ENCODE data around the gene PPEF2.

The PPEF2 gene

GRCh38 chr4:75895744-75896314, 6.4 kb downstream of the PPEF2 start:
- DNase-seq, result peak; percentile 4

GRCh38 chr4:75892508-75892907, 9.7 kb downstream of the PPEF2 start:
- no peak for DNase-seq

GRCh38 chr4:75891611-75892010, 10.6 kb downstream of the PPEF2 start:
- no peak for DNase-seq

DNA sequence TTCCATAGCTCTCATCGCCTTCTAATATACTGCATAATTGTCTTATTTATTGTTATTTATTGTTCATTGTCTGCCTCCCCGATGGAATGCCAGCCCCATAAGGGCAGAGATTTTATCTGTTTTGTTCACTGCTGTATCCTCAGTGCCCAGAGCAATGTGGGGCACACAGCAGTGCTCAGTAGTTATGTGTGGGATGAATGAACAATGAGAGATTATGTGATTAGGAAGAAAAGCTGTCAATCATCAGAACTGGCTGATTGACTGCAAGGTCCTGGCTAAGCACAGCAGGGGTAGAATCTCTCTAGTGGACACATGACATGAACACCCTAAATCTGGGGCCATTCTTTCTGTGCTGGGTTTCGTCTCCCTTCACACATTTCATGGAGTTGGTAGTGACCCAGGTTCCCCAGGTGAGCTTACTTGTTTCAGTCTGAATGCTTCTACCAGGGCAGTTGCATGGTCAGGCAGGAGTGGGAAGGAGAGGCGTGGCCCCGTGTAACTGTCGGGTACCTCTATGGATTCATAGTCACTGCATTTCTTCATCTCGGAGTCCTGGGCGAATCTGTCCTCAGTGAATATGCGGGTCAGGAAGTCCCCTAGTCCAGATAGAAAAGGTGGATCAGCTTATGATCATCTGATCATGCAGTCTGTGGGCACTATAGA, 12.6 kb downstream of the PPEF2 start:
- no peak for DNase-seq

GRCh38 chr4:75886104-75886503, 16.1 kb downstream of the PPEF2 start:
- no peak for DNase-seq

DNA sequence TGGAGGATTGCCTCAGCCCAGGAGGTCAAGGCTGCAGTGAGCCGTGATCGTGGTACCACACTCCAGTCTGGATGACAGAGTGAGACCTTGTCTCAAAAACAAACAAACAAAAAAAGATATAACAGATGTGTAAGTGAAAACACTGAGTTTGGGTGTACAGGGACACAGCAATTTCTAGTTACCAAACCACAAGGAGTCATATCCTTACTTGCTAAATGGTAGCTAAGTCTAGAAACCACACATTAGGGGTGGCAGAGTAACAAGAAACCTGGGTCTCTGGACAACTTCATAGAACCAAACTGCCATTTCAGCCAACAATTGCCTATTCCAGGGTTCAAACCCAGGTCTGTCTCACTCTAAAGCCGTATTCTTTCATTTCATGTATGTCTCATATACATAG, 20.8 kb downstream of the PPEF2 start:
- DNase-seq, result no peak

DNA sequence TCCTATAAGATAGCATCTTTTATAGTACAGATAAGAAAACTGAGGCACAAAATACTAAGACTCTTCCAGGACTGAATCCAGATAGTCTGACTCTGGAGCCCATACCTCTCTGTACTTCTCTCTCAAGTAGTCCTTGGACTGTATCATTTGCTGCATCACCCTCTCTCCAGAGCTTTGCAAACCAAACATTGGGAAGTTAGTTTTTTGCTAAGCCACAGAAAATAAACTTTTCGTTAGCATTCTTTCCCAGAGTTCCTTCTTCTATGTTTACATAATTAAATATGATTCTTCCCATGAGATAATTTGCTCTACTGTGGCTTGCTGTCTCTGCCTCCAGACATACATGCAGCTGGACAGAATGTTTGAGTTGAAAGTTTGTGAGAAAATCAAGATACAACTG, 22.0 kb downstream of the PPEF2 start:
- DNase-seq, result no peak

GRCh38 chr4:75878246-75878756, 24.0 kb downstream of the PPEF2 start:
- no peak for DNase-seq

- DNase-seq, result no peak
These were observed 26.0 kb downstream of the PPEF2 start for GRCh38 chr4:75876218-75876617.

GRCh38 chr4:75869100-75869499, 33.2 kb downstream of the PPEF2 start:
- no peak for DNase-seq

DNA sequence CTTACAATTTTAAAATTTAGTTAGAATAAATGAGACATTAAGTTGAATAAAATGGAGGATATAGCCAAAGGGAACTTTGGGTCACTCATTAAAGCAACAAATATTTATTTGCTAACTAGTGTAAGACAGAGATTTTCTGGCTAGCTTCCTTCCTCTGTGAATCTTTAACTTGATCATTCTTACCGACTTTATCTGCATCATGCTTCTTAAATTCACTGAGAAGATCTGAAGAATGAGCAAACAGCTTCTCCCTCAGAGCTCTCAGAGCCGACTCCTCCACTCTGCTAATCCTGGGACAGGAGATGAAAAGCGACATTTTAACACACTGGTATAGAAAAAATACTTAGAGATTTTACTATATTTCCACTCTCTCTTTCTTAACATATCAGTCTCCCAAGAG, 35.1 kb downstream of the PPEF2 start:
- DNase-seq, result no peak

DNA sequence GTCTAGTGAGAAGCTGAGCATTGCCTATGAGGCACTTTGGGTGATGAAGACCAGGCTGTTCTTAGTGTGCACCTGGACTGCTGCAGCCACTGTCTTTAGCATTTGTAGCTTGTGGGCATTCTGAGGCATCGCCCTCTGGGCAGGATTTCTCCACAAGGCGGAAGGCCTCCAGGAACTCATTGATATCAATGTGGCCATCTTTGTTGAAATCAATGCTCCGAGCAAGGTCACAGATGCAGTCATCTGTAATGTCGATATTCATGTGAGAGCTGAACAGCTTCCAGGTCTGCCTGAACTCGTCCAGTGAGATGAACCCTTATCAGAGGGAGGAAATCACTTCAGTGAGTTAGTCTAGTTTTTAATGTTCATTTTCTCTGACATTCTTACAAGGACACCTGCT, 41.6 kb downstream of the PPEF2 start:
- DNase-seq, result no peak

DNA sequence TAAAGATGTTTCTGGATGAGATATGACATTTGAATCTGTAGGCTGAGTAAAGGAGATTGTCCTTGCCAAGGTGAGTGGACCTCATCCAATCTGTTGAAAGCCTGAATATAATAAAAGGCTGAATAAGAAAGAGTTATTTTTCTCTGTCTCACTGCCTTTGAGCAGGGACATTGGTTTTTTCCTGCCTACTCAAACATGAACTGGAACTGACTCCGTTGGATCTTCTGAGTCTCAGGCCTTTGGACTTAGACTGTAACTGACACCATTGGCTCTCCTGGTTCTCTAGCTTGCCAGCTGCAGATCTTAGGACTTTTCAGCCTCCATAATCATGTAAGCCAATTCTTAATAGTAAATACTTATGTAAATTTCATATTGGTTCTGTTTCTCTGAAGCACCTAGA, 43.5 kb downstream of the PPEF2 start:
- no peak for DNase-seq

- DNase-seq, result no peak
These were observed 52.8 kb downstream of the PPEF2 start for GRCh38 chr4:75849461-75849860.

GRCh38 chr4:75848891-75849290, 53.4 kb downstream of the PPEF2 start:
- no peak for DNase-seq

DNA sequence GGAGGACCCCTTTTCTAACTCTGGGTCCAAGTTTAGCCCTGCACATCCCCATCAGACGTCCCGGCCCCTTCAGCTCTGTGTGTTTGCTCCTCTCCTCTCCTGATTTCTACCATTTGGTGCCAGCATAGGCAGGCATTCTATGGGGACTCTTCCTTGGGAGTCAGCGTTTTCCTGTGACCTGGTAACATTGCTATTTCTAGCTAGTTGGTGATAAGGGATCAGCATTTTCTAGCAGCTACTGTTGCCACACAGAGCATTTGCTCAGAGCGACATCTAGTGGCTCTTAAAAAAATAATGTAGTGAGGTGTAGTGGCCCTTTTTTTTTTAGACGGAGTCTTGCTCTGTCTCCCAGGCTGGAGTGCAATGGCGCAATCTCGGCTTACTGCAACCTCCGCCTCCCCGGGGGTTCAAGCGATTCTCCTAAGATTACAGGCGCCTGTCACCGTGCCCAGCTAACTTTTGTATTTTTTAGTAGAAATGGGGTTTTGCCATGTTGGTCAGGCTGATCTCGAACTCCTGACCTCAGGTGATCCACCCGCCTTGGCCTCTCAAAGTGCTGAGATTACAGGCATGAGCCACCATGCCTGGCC, 54.0 kb downstream of the PPEF2 start:
- DNase-seq, result peak; percentile 1

GRCh38 chr4:75845992-75846391, 56.3 kb downstream of the PPEF2 start:
- no peak for DNase-seq

- no peak for DNase-seq
These were observed 58.0 kb downstream of the PPEF2 start for GRCh38 chr4:75844151-75844662.

GRCh38 chr4:75843596-75843995, 58.7 kb downstream of the PPEF2 start:
- DNase-seq, result no peak

- no peak for DNase-seq
These were observed 60.4 kb downstream of the PPEF2 start for GRCh38 chr4:75841641-75842520.

GRCh38 chr4:75834772-75835154, 67.5 kb downstream of the PPEF2 start:
- DNase-seq, result no peak

DNA sequence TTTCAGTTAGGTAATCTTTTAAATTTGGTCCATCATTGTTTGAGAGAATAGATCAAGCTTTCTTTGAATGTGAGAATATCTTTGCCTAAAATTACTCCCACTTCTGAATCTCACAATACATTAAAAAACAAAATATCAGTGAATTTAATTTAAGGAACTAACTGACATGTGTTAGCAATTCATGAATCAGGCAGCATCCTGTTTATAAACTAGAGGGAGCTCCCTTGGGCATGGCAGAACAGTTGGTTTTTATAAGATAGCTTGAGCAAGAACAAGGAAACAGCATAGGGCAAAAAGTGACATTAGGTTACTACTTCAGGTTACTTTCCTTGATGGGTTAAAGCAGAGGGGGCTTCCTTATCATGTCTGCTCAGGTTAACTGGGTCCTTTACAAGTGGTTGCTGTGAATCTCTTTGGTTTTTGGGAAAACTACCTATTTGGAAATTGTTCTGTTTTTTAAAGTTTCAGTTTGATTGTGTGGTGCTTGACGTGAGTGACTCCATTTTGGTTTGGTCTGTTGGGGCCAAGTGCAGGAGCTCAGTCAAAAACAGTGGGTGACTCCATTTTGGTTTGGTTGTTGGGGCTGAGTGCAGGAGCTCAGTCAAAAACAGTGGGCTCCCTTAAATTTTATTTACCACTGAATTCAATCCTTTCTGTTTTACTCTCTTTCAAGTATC, 68.0 kb downstream of the PPEF2 start:
- DNase-seq, result no peak
